MCF 10A (cell line): ENCODE results near the gene ANO7. TPM values are rescaled to one million over a fixed set of nuclear protein-coding genes. Genes with fewer than 3 reads are reported as not detected.

ENCODE experiments used
- BruUV-seq: library from RNA; stranded (reverse); fragments of 400-500 nt; replicated peaks from 2 replicates; lab custom pipeline; 2021; lab: Mats Ljungman, UMichigan
- CTCF ChIA-PET: fragments of 300-600 bp; sonication (Branson Sonifier 250); formaldehyde crosslinking; extraction: SDS; loops from one replicate; lab custom pipeline; 2021; ENCODE audit warnings: antibody characterized with exemption, inconsistent platforms; lab: Yijun Ruan, JAX
- POLR2A ChIA-PET: fragments of 300-600, 350-650 bp; sonication (Branson Sonifier 250); formaldehyde crosslinking; extraction: SDS; loops from one replicate; lab custom pipeline; 2020; ENCODE audit warnings: antibody characterized with exemption, inconsistent platforms; lab: Yijun Ruan, JAX
- DNase-seq: peaks from one replicate; pipeline ENCODE4 v3.0.0-alpha.2; 2018; ENCODE audit not compliant: unreplicated experiment
- H3K27ac Mint-ChIP-seq: one replicate; pipeline ENCODE4 v1.8.0; 2022; ENCODE audit warnings: mild to moderate bottlenecking, low read depth, mixed read lengths; ENCODE audit not compliant: unreplicated experiment
- H3K27me3 Mint-ChIP-seq: one replicate; pipeline ENCODE4 v1.8.0; 2022; ENCODE audit warnings: mixed read lengths; ENCODE audit not compliant: insufficient read depth, unreplicated experiment
- H3K36me3 Mint-ChIP-seq: one replicate; pipeline ENCODE4 v1.8.0; 2022; ENCODE audit warnings: mild to moderate bottlenecking, moderate library complexity, mixed read lengths; ENCODE audit not compliant: insufficient read depth, unreplicated experiment
- H3K4me1 Mint-ChIP-seq: one replicate; pipeline ENCODE4 v1.8.0; 2022; ENCODE audit warnings: mixed read lengths; ENCODE audit not compliant: insufficient read depth, unreplicated experiment
- H3K4me3 Mint-ChIP-seq: one replicate; pipeline ENCODE4 v1.8.0; 2022; ENCODE audit warnings: mild to moderate bottlenecking, moderate library complexity, mixed read lengths; ENCODE audit not compliant: unreplicated experiment
- H3K9me3 Mint-ChIP-seq: one replicate; pipeline ENCODE4 v1.8.0; 2022; ENCODE audit warnings: mixed read lengths; ENCODE audit not compliant: unreplicated experiment
- intact Hi-C: fragments of 100-400 bp; cut with micrococcal nuclease; formaldehyde crosslinking; loops from 2 replicates; pipeline ENCODE4 v1.14.1; 2022
- total RNA-seq: library from RNA; stranded (reverse); gene quantifications from 2 replicates; pipeline ENCODE4 v1.2.3, GENCODE V29; 2022
- TF ChIP-seq, protein P1 (sequence below): fragments of 200-600 bp; IDR thresholded peaks from one replicate; pipeline ENCODE4 v1.8.0; 2022; ENCODE audit warnings: antibody characterized with exemption, mild to moderate bottlenecking; ENCODE audit not compliant: unreplicated experiment

Gene ANO7
- total RNA-seq, 1 experiment from 2014 or later, result 0.14 TPM

DNA sequence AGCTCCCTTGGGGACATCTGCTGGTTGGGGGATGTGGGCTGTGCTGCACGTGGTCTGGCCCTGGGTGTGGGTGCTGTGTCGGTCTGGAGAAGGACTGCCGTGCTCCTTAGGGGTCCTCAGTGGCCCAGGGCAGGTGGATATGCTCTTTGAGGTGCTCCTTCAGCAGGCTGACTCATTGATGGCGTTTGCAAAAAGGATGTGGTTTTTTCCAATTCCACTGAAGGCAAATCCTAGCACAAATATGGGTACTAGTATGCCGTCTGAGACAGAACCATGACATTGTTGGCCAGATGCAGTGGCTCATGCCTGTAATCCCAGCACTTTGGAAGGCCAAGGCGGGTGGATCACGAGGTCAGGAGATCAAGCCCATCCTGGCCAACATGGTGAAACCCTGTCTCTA, 34.9 kb upstream of the ANO7 start:
- ChIA-PET POLR2A (no interaction called here), CTCF (no interaction called here)
- intact Hi-C loops, result no loop called here
- TF ChIP-seq, protein P1, sequence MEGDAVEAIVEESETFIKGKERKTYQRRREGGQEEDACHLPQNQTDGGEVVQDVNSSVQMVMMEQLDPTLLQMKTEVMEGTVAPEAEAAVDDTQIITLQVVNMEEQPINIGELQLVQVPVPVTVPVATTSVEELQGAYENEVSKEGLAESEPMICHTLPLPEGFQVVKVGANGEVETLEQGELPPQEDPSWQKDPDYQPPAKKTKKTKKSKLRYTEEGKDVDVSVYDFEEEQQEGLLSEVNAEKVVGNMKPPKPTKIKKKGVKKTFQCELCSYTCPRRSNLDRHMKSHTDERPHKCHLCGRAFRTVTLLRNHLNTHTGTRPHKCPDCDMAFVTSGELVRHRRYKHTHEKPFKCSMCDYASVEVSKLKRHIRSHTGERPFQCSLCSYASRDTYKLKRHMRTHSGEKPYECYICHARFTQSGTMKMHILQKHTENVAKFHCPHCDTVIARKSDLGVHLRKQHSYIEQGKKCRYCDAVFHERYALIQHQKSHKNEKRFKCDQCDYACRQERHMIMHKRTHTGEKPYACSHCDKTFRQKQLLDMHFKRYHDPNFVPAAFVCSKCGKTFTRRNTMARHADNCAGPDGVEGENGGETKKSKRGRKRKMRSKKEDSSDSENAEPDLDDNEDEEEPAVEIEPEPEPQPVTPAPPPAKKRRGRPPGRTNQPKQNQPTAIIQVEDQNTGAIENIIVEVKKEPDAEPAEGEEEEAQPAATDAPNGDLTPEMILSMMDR, result no peak
- Mint-ChIP-seq H3K4me3 (no peak overlapping the region), H3K4me1 (peaks cover 23% of the 10 kb centered on the region), H3K9me3 (no peaks in the 10 kb centered on the region), H3K27ac (peak overlapping the region; percentile 87), H3K36me3 (peaks cover 28% of the 10 kb centered on the region), H3K27me3 (no peaks in the 10 kb centered on the region)
- BruUV-seq, result no TSS peak
- no peak for DNase-seq

DNA sequence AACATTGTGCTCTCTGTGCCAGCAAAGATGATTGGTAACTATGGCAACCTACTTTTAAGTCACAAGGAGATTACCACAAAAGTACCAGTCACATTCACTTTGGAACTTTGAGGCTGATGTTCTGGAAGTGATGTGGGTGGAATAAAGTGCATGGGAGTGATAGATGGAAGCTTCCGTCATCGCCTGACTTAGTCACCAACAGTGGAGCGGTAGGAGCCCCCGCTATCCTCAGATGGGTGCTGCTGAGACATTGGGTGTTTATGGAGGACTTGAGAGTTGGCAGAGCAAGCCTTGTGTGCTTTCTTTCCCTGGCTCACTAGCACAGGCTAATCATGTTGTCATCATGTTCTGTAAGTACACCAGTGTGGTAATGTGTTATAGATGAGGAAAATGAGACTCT, 33.6 kb upstream of the ANO7 start:
- TF ChIP-seq, protein P1, result no peak
- intact Hi-C loops, result no loop called here
- POLR2A ChIA-PET, result no interaction called here
- Mint-ChIP-seq H3K36me3 (peaks cover 35% of the 10 kb centered on the region), H3K27me3 (no peaks in the 10 kb centered on the region), H3K9me3 (no peaks in the 10 kb centered on the region), H3K27ac (no peak overlapping the region), H3K4me3 (no peak overlapping the region), H3K4me1 (peaks cover 20% of the 10 kb centered on the region)
- DNase-seq, result no peak
- no TSS peak for BruUV-seq
- CTCF ChIA-PET, result no interaction called here

DNA sequence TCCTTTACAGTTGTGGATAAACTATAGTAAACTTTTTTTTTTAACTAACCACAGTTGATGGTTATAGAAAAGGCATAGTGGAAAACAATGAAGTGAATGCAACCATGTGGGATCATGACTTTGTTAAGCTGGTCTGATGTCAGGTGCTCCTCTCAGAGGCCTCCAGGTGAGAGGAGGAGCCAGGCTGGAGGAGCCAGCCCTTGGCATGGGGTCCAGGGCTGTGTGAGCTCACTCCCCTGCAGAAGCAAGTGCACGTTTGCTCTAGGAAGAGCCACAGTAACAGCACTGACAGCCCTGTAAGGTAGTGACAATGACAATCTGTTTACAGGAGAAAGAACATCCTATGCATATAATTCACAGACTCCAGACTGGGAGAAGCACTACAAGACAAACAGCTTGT, 32.5 kb upstream of the ANO7 start:
- intact Hi-C loops, result no loop called here
- Mint-ChIP-seq H3K27ac (no peak overlapping the region), H3K9me3 (no peaks in the 10 kb centered on the region), H3K27me3 (no peaks in the 10 kb centered on the region), H3K4me3 (no peak overlapping the region), H3K36me3 (peaks cover 36% of the 10 kb centered on the region), H3K4me1 (peaks cover 19% of the 10 kb centered on the region)
- TF ChIP-seq, protein P1, result no peak
- ChIA-PET CTCF (no interaction called here), POLR2A (no interaction called here)
- no peak for DNase-seq
- no TSS peak for BruUV-seq

DNA sequence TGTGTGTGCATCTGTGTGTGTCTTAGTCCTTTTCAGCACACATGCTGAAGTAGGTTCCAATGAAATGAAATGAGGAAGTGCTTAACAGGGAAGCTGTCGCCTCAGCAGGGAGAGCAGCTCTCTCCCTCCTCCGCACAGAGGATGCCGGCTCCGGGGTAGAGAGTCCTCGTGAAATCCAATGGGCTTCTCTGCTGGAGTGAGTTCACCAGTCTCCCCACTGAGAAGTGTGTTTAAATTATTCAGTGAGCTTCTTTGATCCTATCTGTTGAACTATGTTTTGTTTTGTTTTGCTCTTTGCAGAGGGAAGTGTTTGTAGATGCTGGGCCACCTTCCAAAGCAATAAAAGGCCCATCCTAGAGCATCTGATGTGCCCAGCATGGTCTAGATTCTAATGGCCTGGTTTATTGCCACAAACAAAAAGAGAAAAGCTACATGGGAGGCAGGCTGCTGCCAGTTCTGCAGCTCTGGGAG, 31.5 kb upstream of the ANO7 start:
- no peaks in the 10 kb centered on the region for H3K9me3 Mint-ChIP-seq
- H3K27ac Mint-ChIP-seq, result no peak overlapping the region
- intact Hi-C loops, result no loop called here
- H3K4me1 Mint-ChIP-seq, result peaks cover 8% of the 10 kb centered on the region
- no peaks in the 10 kb centered on the region for H3K27me3 Mint-ChIP-seq
- no peak overlapping the region for H3K4me3 Mint-ChIP-seq
- no TSS peak for BruUV-seq
- CTCF ChIA-PET, result interaction anchor here (0.6 kb wide), 1 partner anchor 317 kb away, joined by 3 read pairs; no protein-coding TSS in a partner anchor
- H3K36me3 Mint-ChIP-seq, result peaks cover 41% of the 10 kb centered on the region
- POLR2A ChIA-PET, result interaction anchor here (0.6 to 0.8 kb wide), 2 partner anchors 17 to 1143 kb away, joined by 3 read pairs; no protein-coding TSS in a partner anchor
- TF ChIP-seq, protein P1, result no peak
- no peak for DNase-seq
